Astrocyte of the hippocampus (primary cell): ENCODE results near the gene NSDHL.

Source experiments
- DNase-seq: peaks from one replicate; pipeline ENCODE4 v3.0.0; 2011; ENCODE audit warnings: low read depth, low spot score

NSDHL gene

GRCh38 chrX:152913346-152913745 lies 82.5 kb downstream of the NSDHL start:
- no peak for DNase-seq

- DNase-seq: no peak
These were observed 83.0 kb downstream of the NSDHL start for GRCh38 chrX:152913910-152914309.

GRCh38 chrX:152915541-152916241 lies 84.8 kb downstream of the NSDHL start:
- DNase-seq: peak; percentile 59

- DNase-seq: no peak
These were observed 87.1 kb downstream of the NSDHL start for GRCh38 chrX:152917656-152918579.

- DNase-seq: no peak
These were observed 87.8 kb downstream of the NSDHL start for GRCh38 chrX:152918707-152919106.
